HG02623 (cell line): ENCODE results near the gene P3R3URF.
"Not testable (repeated sequence)": the region's sequence is repeated elsewhere in the genome, so short reads cannot be mapped to it uniquely, and the experiment has no call there.

Experiments used
- ATAC-seq: cut with Tn5 transposase; IDR thresholded peaks from one replicate; pipeline ENCODE4 v1.9.1; 2021; ENCODE audit warnings: moderate library complexity; ENCODE audit not compliant: unreplicated experiment

P3R3URF gene

GRCh38 chr1:46176211-46176865 is at the start of gene P3R3URF:
P3R3URF (minus strand) TSS chr1:46176488; CDS start chr1:46176471, 17 bp downstream.
- ATAC-seq: no peak

- ATAC-seq: no peak
These were observed 48.7 kb upstream of the P3R3URF start for GRCh38 chr1:46224966-46225365.

- ATAC-seq: no peak
These were observed 47.2 kb upstream of the P3R3URF start for GRCh38 chr1:46223472-46223943.

GRCh38 chr1:46223055-46223454 is 46.8 kb upstream of the P3R3URF start:
- ATAC-seq: not testable (repeated sequence)

GRCh38 chr1:46221749-46222148 is 45.5 kb upstream of the P3R3URF start:
- ATAC-seq: no peak

GRCh38 chr1:46220808-46221207 is 44.5 kb upstream of the P3R3URF start:
- ATAC-seq: no peak

GRCh38 chr1:46219551-46220520 is 43.5 kb upstream of the P3R3URF start:
- no peak for ATAC-seq

GRCh38 chr1:46218443-46218842 is 42.2 kb upstream of the P3R3URF start:
- ATAC-seq: no peak

GRCh38 chr1:46215504-46215903 is 39.2 kb upstream of the P3R3URF start:
- ATAC-seq: no peak

- no peak for ATAC-seq
These were observed 34.8 kb upstream of the P3R3URF start for GRCh38 chr1:46211051-46211450.

GRCh38 chr1:46210561-46210960 is 34.3 kb upstream of the P3R3URF start:
- ATAC-seq: no peak

GRCh38 chr1:46206399-46206798 is 30.1 kb upstream of the P3R3URF start:
- no peak for ATAC-seq

GRCh38 chr1:46205791-46206190 is 29.5 kb upstream of the P3R3URF start:
- ATAC-seq: no peak

- no peak for ATAC-seq
These were observed 28.9 kb upstream of the P3R3URF start for GRCh38 chr1:46205141-46205540.

- no peak for ATAC-seq
These were observed 28.1 kb upstream of the P3R3URF start for GRCh38 chr1:46204406-46204742.

GRCh38 chr1:46203738-46204405 is 27.6 kb upstream of the P3R3URF start:
- ATAC-seq: no peak

GRCh38 chr1:46199233-46199749 is 23.0 kb upstream of the P3R3URF start:
- ATAC-seq: no peak

- ATAC-seq: peak; percentile 88
These were observed 21.9 kb upstream of the P3R3URF start, which contains the start of gene POMGNT1 for GRCh38 chr1:46197964-46198811. POMGNT1 (minus strand) TSS chr1:46198434; CDS start chr1:46197821, 613 bp downstream.

- no peak for ATAC-seq
These were observed 21.3 kb upstream of the P3R3URF start for GRCh38 chr1:46197560-46197963.

- no peak for ATAC-seq
These were observed 20.3 kb upstream of the P3R3URF start for GRCh38 chr1:46196609-46197008.
